NCI-H748 (cell line): ENCODE data around the gene MMP15.
"Not testable (repeated sequence)": the region's sequence is repeated elsewhere in the genome, so short reads cannot be mapped to it uniquely, and the experiment has no call there.

ENCODE experiments used
- DNase-seq: peaks from one replicate; lab custom pipeline; 2025; ENCODE audit not compliant: unreplicated experiment; lab: John Stamatoyannopoulos, UW

The MMP15 gene

DNA sequence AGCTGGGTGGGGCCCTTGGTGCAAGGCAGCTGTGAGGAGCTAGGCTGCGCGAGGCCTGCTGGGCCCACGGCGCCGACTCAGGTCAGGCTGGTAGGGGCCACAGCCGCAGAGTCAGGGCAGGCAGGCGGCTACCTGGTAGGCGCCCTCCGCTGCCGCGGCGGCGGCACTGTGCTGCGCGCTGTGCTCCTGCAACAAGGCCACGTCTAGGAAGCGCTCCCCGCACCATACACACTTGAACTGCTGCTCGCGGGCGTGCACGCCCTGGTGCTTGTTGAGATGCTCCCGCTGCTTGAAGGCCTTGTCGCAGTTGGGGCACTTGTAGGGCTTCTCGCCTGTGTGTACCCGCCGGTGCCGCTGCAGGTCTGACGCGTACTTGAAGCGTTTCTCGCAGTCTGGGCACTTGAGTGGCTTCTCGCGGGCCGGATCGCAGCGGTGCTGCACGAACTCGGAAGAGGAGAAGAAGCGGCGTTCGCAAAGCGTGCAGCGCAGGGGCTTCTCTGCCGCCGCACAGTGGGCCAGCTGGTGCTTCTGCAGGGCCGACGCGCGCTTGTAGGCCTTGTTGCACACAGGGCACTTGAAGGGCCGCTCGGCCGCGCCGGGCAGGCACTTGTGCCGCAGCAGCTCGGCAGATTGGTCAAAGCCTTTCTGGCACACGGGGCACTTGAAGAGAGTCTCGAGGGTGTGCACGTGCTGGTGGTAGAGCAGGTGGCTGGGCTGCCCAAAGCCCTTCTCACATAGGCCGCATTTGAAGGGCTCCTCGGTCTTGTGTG, 29.0 kb upstream of the MMP15 start:
- no peak for DNase-seq

DNA sequence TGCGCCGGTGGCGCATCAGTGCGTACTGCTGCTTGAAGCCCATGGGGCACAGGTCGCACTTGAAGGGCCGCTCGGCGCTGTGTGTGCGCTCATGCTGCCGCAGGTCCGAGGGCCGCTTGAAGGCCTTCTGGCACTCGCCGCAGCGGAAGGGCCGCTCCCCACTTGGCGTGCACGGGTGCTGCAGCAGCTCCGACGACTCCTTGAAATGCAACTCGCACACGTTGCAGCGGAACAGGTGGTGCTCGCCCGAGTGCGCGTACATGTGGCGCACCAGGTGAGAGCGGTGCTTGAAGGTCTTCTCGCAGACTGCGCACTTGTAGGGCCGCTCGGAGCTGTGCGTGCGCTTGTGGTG, 28.4 kb upstream of the MMP15 start:
- DNase-seq, result no peak

GRCh38 chr16:57997528-57998265, 27.9 kb upstream of the MMP15 start:
- no peak for DNase-seq

GRCh38 chr16:57998486-57998885, 27.1 kb upstream of the MMP15 start:
- no peak for DNase-seq

DNA sequence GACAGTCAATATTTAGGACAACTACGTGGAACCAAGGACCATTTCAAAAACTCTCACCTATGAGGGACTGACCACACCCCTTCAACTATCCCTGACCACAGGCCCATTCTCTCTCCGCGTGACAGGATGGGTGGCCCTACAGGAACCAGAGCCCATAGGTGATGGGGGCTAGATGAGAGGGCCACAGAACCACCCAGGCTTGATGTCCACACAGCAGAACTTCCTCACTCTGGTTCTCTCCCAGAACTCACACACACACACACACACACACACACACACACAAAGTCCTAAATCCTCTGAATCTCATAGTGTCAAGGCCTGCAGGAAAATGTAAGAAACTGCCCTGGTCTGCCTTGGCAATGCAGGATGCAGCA, 26.6 kb upstream of the MMP15 start:
- no peak for DNase-seq

- DNase-seq, result no peak
Observed at GRCh38 chr16:57999366-57999970, 26.1 kb upstream of the MMP15 start.

GRCh38 chr16:57999971-58000705, 25.4 kb upstream of the MMP15 start, which contains the start of gene ZNF319:
TSS of gene ZNF319 (minus strand) at chr16:58000672. CDS start at chr16:57998265, 2,407 bp downstream.
- DNase-seq, result peak; percentile 34

DNA sequence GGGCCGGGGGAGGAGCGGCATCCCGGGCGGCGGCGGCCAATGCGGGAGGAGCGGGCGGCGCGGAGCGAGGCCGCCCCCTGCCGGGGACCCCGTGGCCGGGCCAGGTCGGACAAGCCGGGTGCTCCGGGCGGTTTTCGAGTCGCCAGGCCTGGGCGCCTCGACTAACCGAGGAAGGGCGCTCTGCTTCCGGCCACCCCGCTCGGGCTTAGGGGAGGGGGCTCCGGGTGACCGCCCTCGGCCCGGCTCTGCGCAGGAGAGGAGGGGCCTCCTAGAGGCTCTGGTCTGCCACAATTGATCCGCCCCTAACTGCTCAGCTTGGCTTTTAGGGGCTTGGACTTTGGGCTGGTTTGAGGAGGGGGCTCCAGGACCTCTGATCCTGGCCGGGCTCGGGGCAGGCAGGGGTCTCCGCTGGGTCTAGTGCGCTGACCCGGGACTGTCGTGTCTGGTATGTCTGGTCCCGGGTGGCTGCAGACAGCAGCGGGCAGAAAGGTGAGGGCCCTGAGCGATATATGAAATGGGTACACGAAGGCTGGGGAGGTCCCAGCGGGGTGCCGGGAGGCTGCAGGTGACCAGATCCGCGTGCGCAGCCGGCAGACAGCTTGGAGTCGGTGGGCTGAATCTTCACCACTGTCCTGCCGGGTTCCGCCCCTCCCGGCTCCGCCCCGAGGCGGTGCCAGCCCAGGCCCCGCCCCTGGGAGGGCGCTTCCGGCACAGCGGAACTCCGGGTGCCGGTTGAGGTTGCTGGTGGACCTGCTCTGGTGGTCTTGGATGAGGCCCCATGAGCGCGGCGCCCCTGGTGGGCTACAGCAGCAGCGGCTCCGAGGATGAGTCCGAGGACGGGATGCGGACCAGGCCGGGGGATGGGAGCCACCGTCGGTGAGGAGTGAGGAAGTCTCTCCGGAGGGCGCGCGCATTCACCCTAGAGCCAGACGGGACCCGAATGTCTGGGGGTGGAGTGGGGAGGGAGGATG, 24.6 kb upstream of the MMP15 start, which contains the start of gene USB1:
Gene USB1 (plus strand): TSS at position 702 of the 971 bp plus-strand sequence. CDS start 77 bp downstream, at position 779.
- peak; percentile 86 for DNase-seq

- no peak for DNase-seq
Observed at GRCh38 chr16:58001781-58002415, 23.7 kb upstream of the MMP15 start.

GRCh38 chr16:58002416-58002800, 23.1 kb upstream of the MMP15 start:
- DNase-seq, result no peak

DNA sequence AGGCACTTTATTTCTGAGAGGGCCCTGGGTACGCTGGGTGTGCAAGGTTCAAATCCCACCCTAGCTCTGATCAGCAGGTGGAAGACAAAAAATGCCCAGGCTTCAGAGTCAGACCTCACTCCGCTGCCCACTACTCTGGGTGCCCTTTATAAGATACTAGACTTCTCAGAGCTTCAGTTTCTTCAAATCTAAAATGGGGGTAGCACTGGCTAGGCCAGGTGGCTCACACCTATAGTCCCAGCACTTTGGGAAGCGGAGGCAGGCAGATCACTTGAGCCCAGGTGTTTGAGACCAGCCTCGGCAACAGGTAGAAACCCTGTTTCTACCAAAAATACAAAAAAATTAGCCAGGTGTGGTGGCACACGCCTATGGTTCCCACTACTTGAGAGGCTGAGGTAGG, 22.6 kb upstream of the MMP15 start:
- no peak for DNase-seq

DNA sequence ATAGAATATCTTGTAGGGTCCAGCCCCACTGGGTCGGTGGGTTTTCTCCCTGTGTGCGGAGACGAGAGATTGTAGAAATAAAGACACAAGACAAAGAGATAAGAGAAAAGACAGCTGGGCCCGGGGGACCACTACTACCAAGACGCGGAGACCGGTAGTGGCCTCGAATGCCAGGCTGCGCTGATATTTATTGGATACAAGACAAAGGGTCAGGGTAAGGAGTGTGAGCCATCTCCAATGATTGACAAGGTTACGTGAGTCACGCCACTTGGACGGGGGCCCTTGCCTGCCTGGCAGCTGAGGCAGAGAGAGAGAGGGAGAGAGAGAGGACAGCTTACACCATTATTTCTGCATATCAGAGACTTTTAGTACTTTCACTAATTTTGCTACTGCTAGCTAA, 20.8 kb upstream of the MMP15 start:
- DNase-seq, result not testable (repeated sequence)

- no peak for DNase-seq
Observed at GRCh38 chr16:58009856-58010416, 15.6 kb upstream of the MMP15 start.

DNA sequence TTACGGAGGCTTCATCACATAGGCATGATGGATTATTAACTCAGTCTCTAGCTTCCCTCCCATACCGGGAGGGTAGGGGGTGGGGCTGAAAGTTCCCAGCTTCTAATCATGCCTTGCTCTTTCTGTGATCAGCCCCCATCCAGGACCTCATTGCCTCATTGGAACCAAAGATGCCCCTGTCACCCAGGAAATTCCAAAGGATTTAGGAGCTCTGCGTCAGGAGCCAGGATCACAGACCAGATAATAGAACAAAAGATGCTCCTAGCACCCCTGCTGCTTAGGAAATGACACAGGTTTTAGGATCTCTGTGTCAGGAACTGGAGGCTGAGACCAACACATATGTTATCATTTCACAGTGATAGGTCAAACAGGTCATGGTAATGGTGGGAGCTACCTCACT, 14.7 kb upstream of the MMP15 start:
- no peak for DNase-seq

GRCh38 chr16:58011652-58012051, 13.9 kb upstream of the MMP15 start:
- no peak for DNase-seq

DNA sequence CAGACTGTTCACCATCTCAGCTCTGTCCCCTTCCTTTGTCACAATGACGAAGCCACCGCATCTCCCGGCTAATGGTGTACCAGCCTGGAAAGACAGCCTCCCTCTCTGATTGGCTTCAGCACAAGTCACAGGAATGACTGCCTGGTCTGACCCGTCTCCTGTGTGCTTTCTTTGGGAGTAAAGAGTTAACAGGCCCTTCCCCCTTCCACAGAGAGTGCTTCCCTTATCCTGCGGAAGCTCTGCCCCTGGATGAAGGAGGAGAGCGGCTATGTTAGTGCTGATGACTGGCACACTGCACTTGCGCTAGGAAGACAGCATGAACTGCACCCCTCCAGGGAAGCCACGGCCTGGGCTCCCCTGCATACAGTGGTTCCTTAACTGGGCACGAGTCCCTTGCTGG, 13.1 kb upstream of the MMP15 start:
- no peak for DNase-seq

DNA sequence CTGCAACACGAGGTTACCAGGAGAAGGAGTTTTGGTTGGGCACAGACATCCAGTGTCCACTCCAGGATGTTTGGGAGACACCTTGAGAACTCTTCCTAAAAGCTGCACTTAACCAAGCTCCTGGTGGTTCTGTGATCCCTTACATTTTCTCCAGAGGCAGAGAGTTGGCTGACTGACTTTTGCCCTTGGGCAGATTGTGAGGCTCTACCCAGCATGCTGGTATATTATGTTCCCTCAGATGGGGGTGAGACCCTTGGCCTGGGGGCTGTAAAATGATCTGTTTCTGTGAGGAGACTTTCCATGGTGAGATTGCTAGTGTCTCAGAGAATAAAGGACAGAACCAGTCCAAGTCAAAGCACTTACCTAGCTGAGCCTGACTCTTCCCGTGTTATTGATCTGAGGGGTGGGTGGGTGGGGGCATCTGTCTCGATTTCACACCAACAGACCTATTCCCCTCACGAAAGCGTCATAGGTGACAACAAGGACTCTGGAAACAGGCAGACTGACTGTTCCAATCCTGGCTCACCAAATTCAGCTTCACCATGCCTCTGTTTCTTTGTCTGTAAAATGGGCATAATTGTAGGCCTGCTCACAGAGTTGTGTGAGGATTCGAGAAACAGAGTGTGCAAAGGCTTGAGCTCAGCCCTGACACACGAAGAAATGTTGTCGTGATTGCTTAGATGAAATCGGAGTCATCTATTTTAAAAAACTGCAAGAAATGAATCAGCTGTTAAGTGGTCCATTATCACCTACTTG, 12.2 kb upstream of the MMP15 start:
- no peak for DNase-seq

GRCh38 chr16:58016840-58017446, 8.6 kb upstream of the MMP15 start:
- DNase-seq, result no peak
